Transverse colon (tissue), 4 donors: ENCODE results near the gene CHD6.

ENCODE experiments used
- EP300 ChIP-seq: sonication (generic); formaldehyde crosslinking; IDR thresholded peaks from one replicate; pipeline ENCODE4 v1.6.1; 2017; ENCODE audit warnings: antibody characterized with exemption, low read depth
- POLR2A ChIP-seq: fragments of 450-650 bp; IDR thresholded peaks from one replicate; pipeline ENCODE4 v1.6.1; 2016; ENCODE audit warnings: antibody characterized with exemption, mild to moderate bottlenecking, moderate library complexity
- POLR2AphosphoS5 ChIP-seq, 3 donors: sonication (generic); formaldehyde crosslinking; IDR thresholded peaks; one replicate each; pipeline ENCODE4 v1.6.1; 2016; ENCODE audit warnings: antibody characterized with exemption in 3 of 3
- TF ChIP-seq, protein P1 (sequence below), 5 experiments: fragments of 200-600 bp in 3 of 5; fragments of 450-650 bp in 2 of 5; sonication (generic) in 3 of 5; IDR thresholded peaks; 1 replicate in 2 of 5; 2 replicates in 3 of 5; pipeline ENCODE4 v1.5.1; 2016 to 2017; ENCODE audit warnings: antibody characterized with exemption in 5 of 5, inconsistent platforms in 3 of 5, mild to moderate bottlenecking in 2 of 5, moderate library complexity in 1 of 5

DNA sequence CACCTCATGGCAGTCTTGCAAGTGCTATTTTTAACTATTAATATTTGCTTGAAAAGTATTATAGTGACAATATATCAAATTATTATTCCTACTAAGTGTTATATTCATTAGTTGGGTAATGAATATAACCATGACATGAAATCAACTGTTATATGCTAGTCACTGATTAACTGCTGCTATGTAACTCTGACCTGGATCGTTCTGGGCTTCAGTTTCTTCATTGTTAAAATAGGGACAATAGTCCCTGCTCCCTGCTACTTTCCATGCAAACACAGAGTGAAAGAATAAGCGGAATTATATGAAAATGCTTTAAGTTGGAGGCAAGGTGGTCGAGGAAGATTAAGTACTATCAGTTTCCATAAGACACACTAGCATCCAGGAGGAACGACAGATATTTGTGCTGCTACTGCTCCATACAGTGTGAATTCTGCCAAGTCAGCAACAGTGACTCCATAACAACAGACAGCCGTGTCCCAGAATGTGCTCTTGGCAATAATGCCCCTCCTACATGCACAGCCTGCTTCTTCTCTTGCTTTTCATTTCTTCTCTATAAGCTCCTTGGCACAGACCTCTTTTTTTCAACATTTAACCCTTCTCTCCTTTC is 107.2 kb downstream of the CHD6 start:
- TF ChIP-seq, protein P1, sequence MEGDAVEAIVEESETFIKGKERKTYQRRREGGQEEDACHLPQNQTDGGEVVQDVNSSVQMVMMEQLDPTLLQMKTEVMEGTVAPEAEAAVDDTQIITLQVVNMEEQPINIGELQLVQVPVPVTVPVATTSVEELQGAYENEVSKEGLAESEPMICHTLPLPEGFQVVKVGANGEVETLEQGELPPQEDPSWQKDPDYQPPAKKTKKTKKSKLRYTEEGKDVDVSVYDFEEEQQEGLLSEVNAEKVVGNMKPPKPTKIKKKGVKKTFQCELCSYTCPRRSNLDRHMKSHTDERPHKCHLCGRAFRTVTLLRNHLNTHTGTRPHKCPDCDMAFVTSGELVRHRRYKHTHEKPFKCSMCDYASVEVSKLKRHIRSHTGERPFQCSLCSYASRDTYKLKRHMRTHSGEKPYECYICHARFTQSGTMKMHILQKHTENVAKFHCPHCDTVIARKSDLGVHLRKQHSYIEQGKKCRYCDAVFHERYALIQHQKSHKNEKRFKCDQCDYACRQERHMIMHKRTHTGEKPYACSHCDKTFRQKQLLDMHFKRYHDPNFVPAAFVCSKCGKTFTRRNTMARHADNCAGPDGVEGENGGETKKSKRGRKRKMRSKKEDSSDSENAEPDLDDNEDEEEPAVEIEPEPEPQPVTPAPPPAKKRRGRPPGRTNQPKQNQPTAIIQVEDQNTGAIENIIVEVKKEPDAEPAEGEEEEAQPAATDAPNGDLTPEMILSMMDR (IDR thresholded peaks at IDR 0.05), result no peak
- no peak for TF ChIP-seq POLR2A
- TF ChIP-seq POLR2AphosphoS5 (IDR thresholded peaks at IDR 0.05), result no peak
- no peak for TF ChIP-seq EP300
